Skeletal muscle tissue (tissue), 4 donors: ENCODE data around the gene GRAMD1B. TPM values are rescaled to one million over a fixed set of nuclear protein-coding genes. Genes with fewer than 3 reads are reported as not detected.

Source experiments
- H3K27ac ChIP-seq: one replicate; pipeline ENCODE4 v1.7.0; 2013; ENCODE audit warnings: mild to moderate bottlenecking, low read depth, low read length, inconsistent platforms
- H3K27me3 ChIP-seq, 3 donors: one replicate each; pipeline ENCODE4 v1.7.0; 2013; ENCODE audit warnings: low read length in 3 of 3; ENCODE audit not compliant: control insufficient read depth in 3 of 3, insufficient read depth in 3 of 3
- H3K36me3 ChIP-seq, 3 donors: one replicate each; pipeline ENCODE4 v1.7.0; 2013; ENCODE audit warnings: low read length in 3 of 3; ENCODE audit not compliant: control insufficient read depth in 3 of 3, insufficient read depth in 3 of 3
- H3K4me1 ChIP-seq, 3 donors: one replicate each; pipeline ENCODE4 v1.7.0; 2013; ENCODE audit warnings: low read length in 3 of 3, mild to moderate bottlenecking in 3 of 3; ENCODE audit not compliant: control insufficient read depth in 3 of 3, insufficient read depth in 3 of 3
- H3K4me3 ChIP-seq, 3 donors: one replicate each; pipeline ENCODE4 v1.7.0; 2013; ENCODE audit warnings: low read length in 3 of 3
- H3K9ac ChIP-seq, 3 donors: one replicate each; pipeline ENCODE4 v1.7.0; 2013; ENCODE audit warnings: low read length in 3 of 3, mild to moderate bottlenecking in 3 of 3, moderate library complexity in 2 of 3, low read depth in 1 of 3
- H3K9me3 ChIP-seq, 3 donors: one replicate each; pipeline ENCODE4 v1.7.0; 2013; ENCODE audit warnings: low read length in 3 of 3; ENCODE audit not compliant: control insufficient read depth in 3 of 3
- total RNA-seq: library from RNA; depleted of rRNA; stranded (reverse); fragments of >200 nt; gene quantifications from one replicate; pipeline ENCODE4 v1.2.3, GENCODE V29; 2014
- donor health status: Osteomylitis.

Gene GRAMD1B
- total RNA-seq, 1 donor from 2014 or later = 8.9 TPM

GRCh38 chr11:123546515-123546914, 116.4 kb downstream of the GRAMD1B start:
- Histone ChIP-seq H3K27me3 (peaks cover 0 to 2% (median 0%) of the 10 kb centered on the region in 3 donors), H3K9ac (no peak overlapping the region), H3K4me1 (peaks cover 0 to 2% (median 0%) of the 10 kb centered on the region in 3 donors), H3K9me3 (no peaks in the 10 kb centered on the region), H3K36me3 (no peaks in the 10 kb centered on the region), H3K27ac (no peak overlapping the region), H3K4me3 (no peak overlapping the region)

GRCh38 chr11:123547180-123547579, 117.1 kb downstream of the GRAMD1B start:
- no peak overlapping the region for H3K9ac ChIP-seq
- H3K27ac ChIP-seq = no peak overlapping the region
- peaks cover 0 to 2% (median 0%) of the 10 kb centered on the region in 3 donors for H3K4me1 ChIP-seq
- no peaks in the 10 kb centered on the region for H3K36me3 ChIP-seq
- no peak overlapping the region for H3K4me3 ChIP-seq
- H3K27me3 ChIP-seq = peaks cover 0 to 2% (median 0%) of the 10 kb centered on the region in 3 donors
- no peaks in the 10 kb centered on the region for H3K9me3 ChIP-seq

GRCh38 chr11:123548774-123549173, 118.7 kb downstream of the GRAMD1B start:
- H3K27me3 ChIP-seq = peaks cover 0 to 2% (median 0%) of the 10 kb centered on the region in 3 donors
- no peak overlapping the region for H3K4me3 ChIP-seq
- H3K9me3 ChIP-seq = no peaks in the 10 kb centered on the region
- H3K36me3 ChIP-seq = no peaks in the 10 kb centered on the region
- H3K9ac ChIP-seq = no peak overlapping the region
- H3K27ac ChIP-seq = no peak overlapping the region
- H3K4me1 ChIP-seq = peaks cover 0 to 2% (median 0%) of the 10 kb centered on the region in 3 donors

GRCh38 chr11:123549926-123550917, 120.2 kb downstream of the GRAMD1B start:
- no peaks in the 10 kb centered on the region for H3K9me3 ChIP-seq
- H3K4me1 ChIP-seq = peaks cover 0 to 2% (median 0%) of the 10 kb centered on the region in 3 donors
- H3K36me3 ChIP-seq = no peaks in the 10 kb centered on the region
- H3K27ac ChIP-seq = no peak overlapping the region
- no peak overlapping the region for H3K9ac ChIP-seq
- H3K4me3 ChIP-seq = no peak overlapping the region
- no peaks in the 10 kb centered on the region for H3K27me3 ChIP-seq

- peaks cover 0 to 2% (median 0%) of the 10 kb centered on the region in 3 donors for H3K4me1 ChIP-seq
- no peaks in the 10 kb centered on the region for H3K9me3 ChIP-seq
- H3K27ac ChIP-seq = no peak overlapping the region
- H3K36me3 ChIP-seq = no peaks in the 10 kb centered on the region
- no peak overlapping the region for H3K4me3 ChIP-seq
- no peak overlapping the region for H3K9ac ChIP-seq
- H3K27me3 ChIP-seq = no peaks in the 10 kb centered on the region
These were observed 121.0 kb downstream of the GRAMD1B start for GRCh38 chr11:123551079-123551478.

DNA sequence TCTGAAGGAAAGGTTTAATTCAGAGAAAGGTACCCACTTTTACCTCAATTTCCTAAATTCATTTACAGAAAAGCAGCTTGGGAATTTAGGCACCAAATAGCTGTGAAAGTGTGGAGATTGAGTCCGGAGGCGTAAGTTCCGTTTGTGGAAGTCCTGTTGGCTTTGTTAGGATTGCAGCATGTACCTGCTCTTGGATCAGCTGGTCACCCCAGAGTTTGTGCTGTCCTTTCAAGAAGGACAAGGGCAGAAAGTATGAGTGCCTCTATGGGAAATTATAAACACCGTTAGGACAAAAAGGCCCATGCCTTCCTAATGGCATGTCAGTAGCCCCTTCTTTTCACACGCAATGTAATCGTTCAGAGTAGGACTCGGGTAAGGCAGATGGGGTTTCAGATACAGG, 126.6 kb downstream of the GRAMD1B start:
- no peaks in the 10 kb centered on the region for H3K36me3 ChIP-seq
- H3K27ac ChIP-seq = no peak overlapping the region
- H3K27me3 ChIP-seq = no peaks in the 10 kb centered on the region
- no peaks in the 10 kb centered on the region for H3K9me3 ChIP-seq
- H3K9ac ChIP-seq = no peak overlapping the region
- H3K4me1 ChIP-seq = peaks cover 12 to 21% (median 14%) of the 10 kb centered on the region in 3 donors
- no peak overlapping the region for H3K4me3 ChIP-seq

GRCh38 chr11:123558536-123559315, 128.7 kb downstream of the GRAMD1B start:
- H3K27ac ChIP-seq = no peak overlapping the region
- no peaks in the 10 kb centered on the region for H3K27me3 ChIP-seq
- H3K9me3 ChIP-seq = no peaks in the 10 kb centered on the region
- H3K9ac ChIP-seq = no peak overlapping the region
- H3K36me3 ChIP-seq = no peaks in the 10 kb centered on the region
- peaks cover 12 to 22% (median 19%) of the 10 kb centered on the region in 3 donors for H3K4me1 ChIP-seq
- no peak overlapping the region for H3K4me3 ChIP-seq

DNA sequence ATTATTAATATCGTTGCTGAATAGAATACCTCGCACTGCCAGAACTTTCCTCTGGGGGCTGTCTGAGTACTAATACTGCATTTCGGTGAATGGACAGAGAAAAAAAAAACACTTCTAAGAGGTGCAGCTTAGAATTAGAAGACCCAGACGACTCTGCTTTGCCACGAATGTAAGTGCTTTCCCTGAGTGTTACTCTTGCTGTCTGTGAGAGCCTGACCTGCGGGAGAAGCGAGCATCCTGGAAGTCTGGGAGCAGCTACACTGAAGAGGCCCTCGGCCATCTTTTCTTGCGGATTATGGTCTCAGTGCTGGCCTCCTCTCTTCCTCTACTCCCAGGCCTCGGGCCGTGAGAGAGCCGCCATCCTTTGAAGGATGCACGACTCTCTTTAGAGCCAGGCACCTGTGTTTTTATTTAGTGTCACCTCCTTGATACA, 129.5 kb downstream of the GRAMD1B start:
- no peaks in the 10 kb centered on the region for H3K36me3 ChIP-seq
- H3K9ac ChIP-seq = peak overlapping the region; percentile 60 to 83 (median 72)
- H3K27me3 ChIP-seq = no peaks in the 10 kb centered on the region
- peaks cover 12 to 22% (median 19%) of the 10 kb centered on the region in 3 donors for H3K4me1 ChIP-seq
- peak overlapping the region; percentile 74 to 78 (median 75) for H3K4me3 ChIP-seq
- peak overlapping the region; percentile 52 for H3K27ac ChIP-seq
- H3K9me3 ChIP-seq = no peaks in the 10 kb centered on the region

DNA sequence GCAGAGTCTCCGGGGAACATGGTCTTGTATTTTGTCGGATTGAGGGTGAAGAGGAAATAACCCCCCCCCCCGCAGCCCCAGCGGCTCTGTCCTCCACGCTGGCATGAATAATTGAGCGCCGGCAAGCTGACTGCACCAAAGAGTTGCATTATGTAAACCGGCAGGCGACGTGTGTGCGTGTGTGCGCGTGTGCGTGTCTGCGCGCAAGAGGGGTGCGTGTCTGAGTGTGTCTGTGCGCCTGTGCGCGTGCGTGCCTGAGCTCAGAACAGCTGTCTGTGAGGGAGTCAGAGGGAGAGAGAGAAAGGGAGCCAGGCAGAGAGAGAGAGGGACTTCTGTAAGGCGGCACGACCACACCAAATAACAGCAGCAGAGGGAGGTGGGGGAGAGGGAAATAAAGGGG, 129.9 kb downstream of the GRAMD1B start:
- Histone ChIP-seq H3K4me1 (peaks cover 12 to 22% (median 19%) of the 10 kb centered on the region in 3 donors), H3K9ac (peak overlapping the region; percentile 60 to 83 (median 72)), H3K27me3 (no peaks in the 10 kb centered on the region), H3K27ac (peak overlapping the region; percentile 52), H3K9me3 (no peaks in the 10 kb centered on the region), H3K4me3 (peak overlapping the region; percentile 74 to 78 (median 75)), H3K36me3 (no peaks in the 10 kb centered on the region)
